GM21737 (cell line): ENCODE measurements around the gene KCNH6.

Source experiments
- ATAC-seq: cut with Tn5 transposase; IDR thresholded peaks from one replicate; pipeline ENCODE4 v1.9.1; 2021; ENCODE audit warnings: mild to moderate bottlenecking, moderate library complexity; ENCODE audit not compliant: unreplicated experiment

The KCNH6 gene, protein sequence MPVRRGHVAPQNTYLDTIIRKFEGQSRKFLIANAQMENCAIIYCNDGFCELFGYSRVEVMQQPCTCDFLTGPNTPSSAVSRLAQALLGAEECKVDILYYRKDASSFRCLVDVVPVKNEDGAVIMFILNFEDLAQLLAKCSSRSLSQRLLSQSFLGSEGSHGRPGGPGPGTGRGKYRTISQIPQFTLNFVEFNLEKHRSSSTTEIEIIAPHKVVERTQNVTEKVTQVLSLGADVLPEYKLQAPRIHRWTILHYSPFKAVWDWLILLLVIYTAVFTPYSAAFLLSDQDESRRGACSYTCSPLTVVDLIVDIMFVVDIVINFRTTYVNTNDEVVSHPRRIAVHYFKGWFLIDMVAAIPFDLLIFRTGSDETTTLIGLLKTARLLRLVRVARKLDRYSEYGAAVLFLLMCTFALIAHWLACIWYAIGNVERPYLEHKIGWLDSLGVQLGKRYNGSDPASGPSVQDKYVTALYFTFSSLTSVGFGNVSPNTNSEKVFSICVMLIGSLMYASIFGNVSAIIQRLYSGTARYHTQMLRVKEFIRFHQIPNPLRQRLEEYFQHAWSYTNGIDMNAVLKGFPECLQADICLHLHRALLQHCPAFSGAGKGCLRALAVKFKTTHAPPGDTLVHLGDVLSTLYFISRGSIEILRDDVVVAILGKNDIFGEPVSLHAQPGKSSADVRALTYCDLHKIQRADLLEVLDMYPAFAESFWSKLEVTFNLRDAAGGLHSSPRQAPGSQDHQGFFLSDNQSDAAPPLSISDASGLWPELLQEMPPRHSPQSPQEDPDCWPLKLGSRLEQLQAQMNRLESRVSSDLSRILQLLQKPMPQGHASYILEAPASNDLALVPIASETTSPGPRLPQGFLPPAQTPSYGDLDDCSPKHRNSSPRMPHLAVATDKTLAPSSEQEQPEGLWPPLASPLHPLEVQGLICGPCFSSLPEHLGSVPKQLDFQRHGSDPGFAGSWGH

DNA sequence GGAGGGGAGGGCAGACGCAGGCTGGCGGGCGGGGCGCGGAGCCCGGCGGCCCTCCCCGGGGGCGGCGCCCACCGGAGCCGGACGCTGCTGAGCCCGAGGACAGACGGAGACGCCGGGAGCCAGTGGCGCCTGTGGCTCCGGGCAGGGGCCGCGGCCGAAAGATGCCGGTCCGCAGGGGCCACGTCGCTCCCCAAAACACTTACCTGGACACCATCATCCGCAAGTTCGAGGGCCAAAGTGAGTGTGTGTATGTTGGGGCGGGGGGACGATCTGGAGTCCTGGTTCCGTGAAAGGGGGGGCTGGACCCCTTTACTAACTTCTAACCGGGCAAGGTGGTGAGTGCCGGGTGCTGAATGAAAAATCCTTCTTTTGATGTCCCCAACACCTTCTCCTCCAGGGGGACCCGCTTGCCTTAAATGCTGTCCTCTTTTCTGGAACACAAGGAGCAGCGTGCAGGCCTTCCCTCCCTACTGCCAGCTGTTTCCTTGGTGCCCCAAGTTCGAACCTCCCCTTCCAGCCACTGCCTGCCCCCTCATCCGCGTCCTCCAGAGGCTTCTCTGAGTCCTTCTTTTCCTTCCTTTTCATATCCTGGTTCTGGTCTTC is at the start of gene KCNH6:
Gene KCNH6, plus strand, starts transcription at position 106 of the 603 bp plus-strand sequence. Its CDS starts 56 bp downstream, at position 162.
- no peak for ATAC-seq

DNA sequence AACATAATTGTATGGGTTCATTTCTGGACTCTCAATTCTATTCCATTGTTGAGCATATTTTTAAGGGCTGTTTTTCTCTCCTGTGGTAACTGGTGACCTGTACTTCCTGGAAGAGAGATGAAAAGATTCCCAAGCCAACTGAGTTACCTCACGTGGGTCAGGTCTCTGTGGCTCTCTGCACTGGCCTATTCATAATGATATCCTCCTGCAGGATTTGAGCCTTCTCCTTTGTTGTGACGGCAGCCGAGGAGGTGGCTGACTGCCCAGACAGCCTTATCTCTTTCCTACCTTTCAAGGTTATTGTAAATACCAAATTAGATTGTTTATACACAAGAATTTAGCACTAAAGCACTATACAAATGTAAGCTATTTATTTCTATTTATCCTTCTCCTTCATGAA is 49.0 kb upstream of the KCNH6 start:
- ATAC-seq = no peak

DNA sequence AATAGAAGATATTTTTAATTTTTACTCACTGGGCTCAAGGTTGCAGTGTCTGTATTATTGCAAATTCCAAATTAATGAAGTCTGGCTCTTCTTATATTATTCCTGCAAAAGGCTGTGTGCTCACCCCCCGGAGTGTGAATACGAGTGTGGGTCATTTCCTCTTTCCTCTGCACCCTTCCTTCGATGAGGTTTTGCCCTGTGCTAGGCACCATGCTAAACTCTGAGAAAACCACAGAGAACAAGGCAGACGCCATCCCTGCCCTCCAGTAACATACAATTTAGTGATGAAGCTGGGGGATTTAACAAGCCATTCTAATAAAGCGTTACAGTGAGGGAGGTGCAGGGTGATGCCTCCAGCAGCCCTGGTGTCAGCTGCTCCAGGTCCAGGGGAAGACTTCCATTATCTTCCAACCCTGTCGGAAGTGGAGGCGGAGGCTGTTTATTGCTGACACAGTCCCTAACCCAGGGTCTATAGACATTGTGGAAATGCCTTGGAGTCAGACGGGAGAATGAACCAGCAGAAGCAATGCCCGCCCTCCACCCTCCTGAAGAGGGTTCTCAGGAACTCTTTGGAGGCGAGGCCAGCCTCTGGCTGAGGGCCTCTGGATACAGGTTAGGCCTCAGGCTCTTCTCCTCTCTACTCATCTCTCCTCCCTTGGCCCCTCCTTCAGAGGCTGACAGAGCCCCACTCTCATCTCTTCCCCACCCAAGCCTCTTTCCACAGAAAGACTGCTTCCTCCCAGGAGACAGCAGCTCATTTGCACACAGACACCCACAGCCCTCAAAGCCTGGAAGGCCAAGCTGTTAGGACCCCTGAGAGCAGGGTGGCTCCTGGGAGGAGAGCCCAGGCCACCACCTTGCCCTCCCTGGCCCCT is 48.3 kb upstream of the KCNH6 start:
- no peak for ATAC-seq

DNA sequence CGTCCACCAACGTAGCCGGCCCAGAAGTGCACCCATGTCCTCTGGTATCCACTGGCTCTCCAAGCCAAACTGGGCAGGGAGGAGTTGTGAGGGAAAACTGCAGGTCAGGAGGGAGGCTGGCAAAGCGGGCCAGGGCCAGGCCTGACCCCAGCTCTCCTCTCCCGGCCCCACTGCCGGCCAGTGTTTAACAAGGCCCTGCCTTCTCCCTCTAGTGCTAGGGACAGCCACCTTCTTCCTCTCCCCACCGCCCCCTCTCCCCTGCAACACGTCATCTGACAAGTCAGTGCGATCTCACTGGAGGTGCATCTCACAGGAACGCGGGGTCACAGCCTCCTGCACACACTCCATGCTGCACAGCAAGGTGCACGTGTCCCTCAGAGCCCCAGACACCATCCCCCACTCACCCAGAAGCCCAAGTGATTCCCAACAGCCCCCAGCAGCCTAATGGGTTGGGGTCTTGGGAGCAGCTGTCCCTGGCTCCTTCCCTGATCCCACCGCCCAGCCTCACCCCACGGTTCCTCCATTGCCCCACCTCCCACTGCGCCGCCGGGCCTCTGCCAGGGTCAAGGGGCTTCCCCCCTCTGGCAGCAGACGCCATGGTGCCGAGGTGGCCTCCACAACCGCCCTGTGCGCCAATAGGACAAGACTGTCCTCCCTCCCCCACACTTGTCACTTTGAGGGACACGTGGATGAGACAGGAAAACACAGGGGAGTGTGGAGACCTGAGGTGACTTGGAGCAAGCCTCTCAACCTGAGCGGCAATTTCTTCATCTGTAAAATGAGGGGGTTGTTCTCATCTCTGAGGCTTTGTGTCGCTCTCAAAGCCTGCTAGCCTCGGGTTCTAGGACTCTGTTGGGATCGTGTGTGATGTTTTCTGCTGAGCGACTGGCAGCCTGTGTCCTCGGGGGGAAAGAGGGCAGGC is 47.4 kb upstream of the KCNH6 start:
- no peak for ATAC-seq

DNA sequence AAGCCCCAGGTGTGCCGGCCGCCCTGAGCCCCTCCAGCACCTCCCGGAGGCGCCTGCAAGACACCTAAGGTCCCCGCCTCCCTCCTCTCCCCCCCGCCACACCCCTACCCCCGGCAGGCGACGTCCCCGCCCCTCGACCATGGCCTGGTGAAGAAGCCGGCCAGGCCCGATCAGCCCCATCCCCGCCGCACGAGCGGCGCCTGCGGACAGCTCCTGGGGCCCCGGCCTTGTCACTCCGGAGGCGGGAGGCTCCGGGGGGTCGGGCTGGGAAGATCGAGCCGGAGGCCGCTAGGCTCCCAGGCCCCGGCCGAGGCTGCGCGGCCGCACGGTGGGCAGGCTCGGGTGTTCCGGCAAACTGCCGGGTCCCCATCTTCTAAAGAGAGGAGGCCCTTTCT is 46.7 kb upstream of the KCNH6 start:
- ATAC-seq = no peak

DNA sequence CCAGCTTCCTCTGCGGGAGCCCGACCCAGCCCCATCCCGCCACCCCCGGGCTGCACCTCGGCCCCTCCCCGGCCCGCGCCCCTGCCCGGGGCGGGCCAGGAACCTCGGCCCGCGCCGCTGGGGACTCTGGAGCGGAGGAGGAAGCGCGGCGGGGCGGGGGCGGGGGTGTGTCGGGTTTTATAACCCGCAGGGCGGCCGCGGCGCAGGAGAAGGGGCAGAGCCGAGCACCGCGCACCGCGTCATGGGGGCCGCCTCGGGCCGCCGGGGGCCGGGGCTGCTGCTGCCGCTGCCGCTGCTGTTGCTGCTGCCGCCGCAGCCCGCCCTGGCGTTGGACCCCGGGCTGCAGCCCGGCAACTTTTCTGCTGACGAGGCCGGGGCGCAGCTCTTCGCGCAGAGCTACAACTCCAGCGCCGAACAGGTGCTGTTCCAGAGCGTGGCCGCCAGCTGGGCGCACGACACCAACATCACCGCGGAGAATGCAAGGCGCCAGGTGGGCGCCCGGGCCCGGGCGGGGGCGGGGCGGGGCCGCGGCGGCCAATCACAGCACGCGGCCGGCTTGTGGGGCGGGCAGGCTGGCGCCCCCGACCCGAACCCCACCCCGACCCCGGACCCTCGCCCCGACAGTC is 46.2 kb upstream of the KCNH6 start, which contains the start of gene ACE:
Gene ACE, plus strand, starts transcription at position 208 of the 626 bp plus-strand sequence. Its CDS starts 34 bp downstream, at position 242.
- no peak for ATAC-seq

DNA sequence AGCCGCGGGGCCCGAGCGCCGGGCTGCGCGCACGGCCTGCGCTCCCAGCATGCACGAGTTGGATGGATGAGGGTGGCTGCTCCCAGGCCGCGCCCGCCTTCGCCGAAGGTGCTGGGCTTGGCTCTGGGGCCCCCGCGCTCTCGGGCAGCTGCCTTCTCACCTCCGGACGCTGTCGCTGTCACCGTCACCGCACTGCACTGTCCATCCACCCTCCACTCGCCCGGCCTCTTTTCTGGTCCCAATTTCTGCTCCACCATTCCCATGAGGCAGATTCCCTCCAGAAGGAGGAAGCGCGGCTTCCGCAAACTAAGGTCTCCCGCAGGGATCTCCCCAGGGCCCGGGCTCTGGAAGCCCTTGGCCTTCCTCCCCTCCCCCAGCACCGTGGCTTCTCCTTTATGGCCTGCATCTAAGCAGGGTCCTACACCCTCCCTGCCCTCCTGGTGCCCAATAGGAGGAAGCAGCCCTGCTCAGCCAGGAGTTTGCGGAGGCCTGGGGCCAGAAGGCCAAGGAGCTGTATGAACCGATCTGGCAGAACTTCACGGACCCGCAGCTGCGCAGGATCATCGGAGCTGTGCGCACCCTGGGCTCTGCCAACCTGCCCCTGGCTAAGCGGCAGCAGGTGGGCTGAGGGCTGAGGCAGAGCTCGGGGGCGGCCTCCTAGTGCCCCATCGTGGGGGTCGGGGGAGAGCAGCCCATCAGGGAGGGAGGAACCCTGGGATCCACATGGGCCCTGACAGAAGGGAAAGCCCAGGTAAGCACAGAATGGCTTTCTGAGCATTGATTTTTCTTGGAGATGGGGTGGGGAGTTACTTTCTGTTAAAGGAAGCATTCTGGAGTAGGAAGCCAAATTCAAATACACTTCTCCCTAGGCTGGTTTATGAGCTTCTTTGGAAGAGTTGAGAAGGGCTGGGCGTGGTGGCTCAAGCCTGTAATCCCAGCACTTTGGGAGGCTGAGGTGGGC is 45.4 kb upstream of the KCNH6 start:
- no peak for ATAC-seq

DNA sequence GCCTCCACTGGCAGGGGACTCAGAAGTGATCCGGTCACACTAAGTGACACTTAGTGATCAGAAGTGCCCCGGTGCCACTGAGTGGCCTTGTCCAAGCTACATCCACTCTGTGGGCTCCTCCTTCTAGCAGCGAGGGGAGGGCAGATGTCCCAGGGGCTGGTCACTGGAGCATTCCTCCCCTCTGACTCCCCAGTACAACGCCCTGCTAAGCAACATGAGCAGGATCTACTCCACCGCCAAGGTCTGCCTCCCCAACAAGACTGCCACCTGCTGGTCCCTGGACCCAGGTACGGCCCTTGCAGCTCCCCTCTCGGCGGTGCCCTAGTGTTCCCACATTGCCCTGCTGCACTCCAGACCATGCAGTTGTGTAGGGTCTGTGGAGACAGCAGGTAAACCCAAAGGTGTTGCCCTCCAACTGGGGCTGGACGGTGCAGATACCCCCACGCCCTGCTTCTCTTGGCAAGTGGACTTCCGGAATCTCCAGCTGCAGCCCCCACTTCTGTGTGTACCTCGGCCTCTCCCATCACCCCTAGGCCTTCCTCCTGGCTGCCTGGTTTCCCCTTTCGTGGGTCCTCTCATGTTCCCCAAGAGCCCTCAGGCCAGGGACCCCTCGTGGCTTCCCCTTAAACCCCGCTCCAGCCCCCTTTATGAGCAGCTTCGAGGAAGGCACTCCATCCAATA is 44.2 kb upstream of the KCNH6 start:
- ATAC-seq = no peak

DNA sequence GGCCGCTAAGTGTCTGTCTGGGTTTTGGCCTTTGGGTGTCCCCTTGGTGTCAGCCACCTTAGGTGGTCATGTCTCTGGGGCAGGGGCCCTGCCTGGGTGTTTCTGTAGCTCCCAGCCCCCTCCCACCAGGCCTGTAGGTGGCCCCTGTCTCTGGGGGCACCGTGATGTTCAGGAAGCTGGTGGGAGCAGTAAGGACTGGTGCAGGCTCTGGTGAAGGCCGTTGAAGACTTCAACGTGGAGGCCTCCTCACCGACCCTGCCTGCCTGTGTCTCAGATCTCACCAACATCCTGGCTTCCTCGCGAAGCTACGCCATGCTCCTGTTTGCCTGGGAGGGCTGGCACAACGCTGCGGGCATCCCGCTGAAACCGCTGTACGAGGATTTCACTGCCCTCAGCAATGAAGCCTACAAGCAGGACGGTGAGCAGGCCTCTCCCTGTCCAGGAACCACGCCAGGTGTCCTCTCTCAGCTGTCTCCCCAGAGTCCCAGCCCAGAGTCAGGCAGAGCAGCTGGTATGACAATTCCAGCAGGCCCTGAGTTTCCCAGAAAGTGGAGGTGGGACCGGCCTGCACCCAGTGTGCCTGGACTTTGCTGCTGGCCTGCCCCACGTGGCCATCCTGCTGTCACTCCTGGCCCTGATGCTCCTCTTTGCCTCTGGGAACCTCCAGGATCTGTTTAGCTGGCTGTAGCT is 43.5 kb upstream of the KCNH6 start:
- ATAC-seq = no peak

DNA sequence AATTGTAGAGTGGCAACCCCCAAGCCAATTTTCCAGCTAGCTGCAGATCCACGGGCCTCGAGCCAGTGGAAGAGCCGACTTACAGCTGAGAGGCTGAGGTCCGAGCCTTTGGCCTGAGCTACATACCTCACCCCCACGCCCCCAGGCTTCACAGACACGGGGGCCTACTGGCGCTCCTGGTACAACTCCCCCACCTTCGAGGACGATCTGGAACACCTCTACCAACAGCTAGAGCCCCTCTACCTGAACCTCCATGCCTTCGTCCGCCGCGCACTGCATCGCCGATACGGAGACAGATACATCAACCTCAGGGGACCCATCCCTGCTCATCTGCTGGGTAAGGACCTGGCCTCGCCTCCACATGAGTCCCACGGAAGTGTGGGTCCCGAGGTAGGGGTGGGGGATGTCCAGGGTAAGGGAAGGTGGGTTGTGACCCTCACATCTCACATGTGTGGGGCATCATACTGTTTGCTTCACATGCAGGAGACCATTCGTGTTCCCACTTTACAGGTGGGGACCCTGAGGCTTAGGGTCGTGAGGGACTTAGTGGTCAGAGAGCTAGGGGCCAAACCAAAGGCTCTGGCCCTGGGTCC is 42.9 kb upstream of the KCNH6 start:
- ATAC-seq = no peak

DNA sequence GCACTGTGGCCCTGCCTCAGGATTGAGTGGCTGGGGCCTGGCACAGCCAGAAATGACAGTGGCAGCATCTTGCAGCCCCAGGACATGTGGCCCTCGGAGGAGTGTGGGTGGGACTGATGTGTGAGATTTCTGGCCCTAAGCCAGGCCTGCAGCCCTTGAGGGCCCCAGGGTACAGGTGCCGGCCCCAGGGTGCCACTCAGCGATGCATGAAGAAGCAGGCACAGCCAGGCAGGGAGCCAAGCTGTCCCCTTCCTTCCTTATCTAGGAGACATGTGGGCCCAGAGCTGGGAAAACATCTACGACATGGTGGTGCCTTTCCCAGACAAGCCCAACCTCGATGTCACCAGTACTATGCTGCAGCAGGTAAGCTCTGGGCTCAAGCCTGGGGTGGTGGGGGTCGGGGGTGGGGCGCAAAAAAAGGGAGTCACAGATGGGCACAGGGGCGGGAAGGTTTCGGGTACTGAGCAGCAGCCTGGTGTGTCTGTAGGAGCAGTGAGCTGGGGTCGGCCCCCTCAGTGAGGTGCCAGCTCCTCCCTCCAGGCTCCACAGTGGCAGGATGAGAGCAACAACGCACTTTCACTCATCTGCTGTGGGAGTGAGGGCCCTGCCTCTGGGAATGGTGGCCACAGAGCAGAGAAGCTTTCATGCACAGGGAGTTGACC is 42.2 kb upstream of the KCNH6 start:
- no peak for ATAC-seq

DNA sequence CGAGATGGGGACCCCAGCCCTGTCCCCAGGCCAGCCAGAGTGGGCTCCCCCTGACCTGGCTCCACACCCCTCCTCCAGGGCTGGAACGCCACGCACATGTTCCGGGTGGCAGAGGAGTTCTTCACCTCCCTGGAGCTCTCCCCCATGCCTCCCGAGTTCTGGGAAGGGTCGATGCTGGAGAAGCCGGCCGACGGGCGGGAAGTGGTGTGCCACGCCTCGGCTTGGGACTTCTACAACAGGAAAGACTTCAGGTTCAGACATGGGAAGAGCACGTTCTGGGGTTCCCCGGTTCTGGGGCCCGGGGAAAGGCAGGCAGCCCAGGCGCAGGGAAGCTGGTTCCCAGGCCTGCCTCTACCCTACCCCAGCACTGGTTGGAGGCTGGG is 41.7 kb upstream of the KCNH6 start:
- no peak for ATAC-seq

DNA sequence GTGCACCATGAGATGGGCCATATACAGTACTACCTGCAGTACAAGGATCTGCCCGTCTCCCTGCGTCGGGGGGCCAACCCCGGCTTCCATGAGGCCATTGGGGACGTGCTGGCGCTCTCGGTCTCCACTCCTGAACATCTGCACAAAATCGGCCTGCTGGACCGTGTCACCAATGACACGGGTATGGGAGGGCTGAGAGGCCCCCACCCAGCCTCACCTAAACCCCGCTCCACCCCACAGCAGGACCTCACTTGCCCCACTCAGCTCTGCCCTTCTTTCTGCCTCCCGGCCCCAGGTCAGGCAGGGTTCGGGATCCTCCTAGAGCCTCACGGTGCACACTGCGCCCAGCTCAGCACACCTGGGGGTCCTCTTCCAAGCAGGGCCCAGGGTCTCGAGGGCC is 40.6 kb upstream of the KCNH6 start:
- no peak for ATAC-seq

DNA sequence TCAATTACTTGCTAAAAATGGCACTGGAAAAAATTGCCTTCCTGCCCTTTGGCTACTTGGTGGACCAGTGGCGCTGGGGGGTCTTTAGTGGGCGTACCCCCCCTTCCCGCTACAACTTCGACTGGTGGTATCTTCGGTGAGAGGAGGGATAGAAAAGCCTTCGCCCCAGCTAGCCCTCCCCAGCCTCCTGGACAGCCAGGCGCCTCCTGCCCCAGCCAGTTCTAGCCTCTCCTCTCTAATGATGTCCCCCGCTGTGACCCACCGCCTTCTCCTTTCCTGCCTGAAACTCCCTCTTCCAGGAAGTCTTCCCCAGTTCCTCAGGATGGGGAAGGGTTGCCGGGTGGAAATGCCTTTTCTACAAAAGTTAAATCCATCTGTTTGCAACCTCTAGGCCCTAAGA is 40.1 kb upstream of the KCNH6 start:
- no peak for ATAC-seq

DNA sequence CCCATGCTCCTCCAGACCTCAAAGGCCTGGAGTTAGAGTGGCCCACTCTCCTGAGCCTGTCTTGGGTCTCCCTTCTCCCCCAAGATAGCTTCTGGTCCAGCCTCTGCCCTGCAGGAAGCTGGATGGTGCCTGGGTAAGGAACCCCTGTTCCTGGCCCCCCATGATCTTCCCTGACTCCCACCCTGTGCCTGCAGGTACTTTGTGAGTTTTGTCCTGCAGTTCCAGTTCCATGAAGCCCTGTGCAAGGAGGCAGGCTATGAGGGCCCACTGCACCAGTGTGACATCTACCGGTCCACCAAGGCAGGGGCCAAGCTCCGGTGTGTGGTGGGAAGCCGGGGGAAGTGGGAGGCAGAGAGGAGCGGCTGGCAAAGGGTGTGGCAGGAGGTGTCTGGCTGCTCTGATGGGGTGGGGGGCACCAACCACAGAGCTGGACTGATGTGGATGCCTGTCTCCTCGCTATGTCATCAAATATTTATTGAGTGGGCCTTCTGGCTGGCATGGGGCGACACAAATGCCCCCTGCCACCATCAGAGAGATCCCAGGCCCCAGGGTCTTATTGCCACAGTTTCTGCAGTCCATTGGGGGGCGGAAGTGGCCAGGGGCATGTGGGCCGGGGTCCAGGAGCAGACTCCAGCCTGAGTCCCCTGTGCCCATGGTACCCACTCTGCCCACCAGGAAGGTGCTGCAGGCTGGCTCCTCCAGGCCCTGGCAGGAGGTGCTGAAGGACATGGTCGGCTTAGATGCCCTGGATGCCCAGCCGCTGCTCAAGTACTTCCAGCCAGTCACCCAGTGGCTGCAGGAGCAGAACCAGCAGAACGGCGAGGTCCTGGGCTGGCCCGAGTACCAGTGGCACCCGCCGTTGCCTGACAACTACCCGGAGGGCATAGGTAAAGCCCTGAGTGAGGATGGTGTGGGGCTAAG is 39.2 kb upstream of the KCNH6 start:
- no peak for ATAC-seq
